ENCODE results near the gene APOH. TPM values are rescaled to one million over a fixed set of nuclear protein-coding genes. Genes with fewer than 3 reads are reported as not detected.

Gene APOH
- polyA plus RNA-seq, 1 of the 3 experiments (the other 2 are of a cell fraction): not detected

GRCh38 chr17:66240630-66241029 lies 11.4 kb upstream of the APOH start:
- no peaks in the 10 kb centered on the region for H3K36me3 ChIP-seq (replicated peaks in 1 of 2; ENCODE audit: control insufficient read depth in 1 of 2, insufficient read depth in 2 of 2, low read length in 1 of 2)
- DNase-seq: no peak
- H3K4me1 ChIP-seq (ENCODE audit: control insufficient read depth in 1 of 2, insufficient read depth in 2 of 2, low read depth in 1 of 2, low read length in 1 of 2): peaks cover 0 to 17% of the 10 kb centered on the region in 2 experiments; a peak in 1 of 4 replicates
- H3K79me2 ChIP-seq (ENCODE audit: insufficient read depth): no peaks in the 10 kb centered on the region
- H3K27me3 ChIP-seq (ENCODE audit: insufficient read depth): no peaks in the 10 kb centered on the region
- no peaks in the 10 kb centered on the region for H3K9me3 ChIP-seq
- H4K20me1 ChIP-seq (ENCODE audit: insufficient read depth): no peaks in the 10 kb centered on the region
- WGBS (ENCODE audit: low lambda C conversion rate): 11% methylated on average over 3 of the region's 3 CpGs
- H3K4me3 ChIP-seq (ENCODE audit: low read depth in 2 of 2, low read length in 1 of 2): no peak overlapping the region
- H3K9ac ChIP-seq: no peak overlapping the region
- H3K9me2 ChIP-seq: no peaks in the 10 kb centered on the region
- peak overlapping the region; percentile 12; the same call in 1 of the 2 replicates for H3K4me2 ChIP-seq
- H3K27ac ChIP-seq (ENCODE audit: low read depth in 2 of 2, low read length in 1 of 2): peak overlapping the region in 1 of 2 experiments; percentile 68; a peak in 2 of 4 replicates
- ChIA-PET POLR2A (no interaction called here), CTCF (interaction anchor here (1.0 to 1.2 kb wide), 2 partner anchors 14 to 40 kb away, joined by 4 read pairs; no protein-coding TSS in a partner anchor)
- H2AFZ ChIP-seq (ENCODE audit: low read depth): no peak overlapping the region
- peaks cover 25% of the 10 kb centered on the region for H3F3A ChIP-seq (replicated peaks; ENCODE audit: insufficient read depth)
- TF ChIP-seq ZBTB33 (IDR thresholded peaks at IDR 0.05; ENCODE audit: borderline replicate concordance, low read depth) (no peak), NRF1 (IDR thresholded peaks at IDR 0.05; ENCODE audit: low read depth, low read length) (no peak), REST (IDR thresholded peaks at IDR 0.05; ENCODE audit: low read depth, low read length) (no peak), GATA2 (CRISPR knock-in tag; IDR thresholded peaks at IDR 0.05) (no peak), RFX5 (IDR thresholded peaks at IDR 0.05; ENCODE audit: low read length) (no peak), SMC3 (IDR thresholded peaks at IDR 0.05; ENCODE audit: low read depth, low read length) (no peak), YY1 (IDR thresholded peaks at IDR 0.05; ENCODE audit: low read depth) (no peak), CHD2 (IDR thresholded peaks at IDR 0.05; ENCODE audit: low read length, partially characterized antibody) (no peak), RAD21 (IDR thresholded peaks at IDR 0.05; ENCODE audit: low read length) (no peak), JUND (IDR thresholded peaks at IDR 0.05) (peak; percentile 68), FOSL2 (IDR thresholded peaks at IDR 0.05; ENCODE audit: borderline replicate concordance, low read depth) (peak; percentile 61; the same call in 1 of the 2 replicates), SIN3A (IDR thresholded peaks at IDR 0.05; ENCODE audit: borderline replicate concordance, low read depth, low read length) (no peak), IRF3 (IDR thresholded peaks at IDR 0.05; ENCODE audit: low read depth, low read length) (no peak), TAF1 (IDR thresholded peaks at IDR 0.05; ENCODE audit: borderline replicate concordance, low read depth, low read length) (no peak), USF1 (IDR thresholded peaks at IDR 0.05; ENCODE audit: borderline replicate concordance, low read depth) (no peak), TEAD4 (IDR thresholded peaks at IDR 0.05; ENCODE audit: borderline replicate concordance, insufficient read depth) (0 out of 2 replicates have a peak, but pooled peaks have one; percentile 47), MAX (IDR thresholded peaks at IDR 0.05; ENCODE audit: low read depth) (no peak), ELF1 (IDR thresholded peaks at IDR 0.05) (no peak), FOXM1 (IDR thresholded peaks at IDR 0.05; ENCODE audit: low read depth) (peak; percentile 74; the same call in 1 of the 2 replicates), EZH2phosphoT487 (IDR thresholded peaks at IDR 0.05; ENCODE audit: borderline replicate concordance, low read depth) (no peak), POLR2AphosphoS5 (IDR thresholded peaks at IDR 0.05; ENCODE audit: low read depth, low read length) (no peak), FOXJ3 (CRISPR knock-in tag; IDR thresholded peaks at IDR 0.05) (no peak), EP300 (IDR thresholded peaks at IDR 0.05; ENCODE audit: borderline replicate concordance in 1 of 2, low read depth in 1 of 2, low read length in 1 of 2) (peak in 1 of 2 experiments; percentile 46; a peak in 1 of 4 replicates), TCF12 (IDR thresholded peaks at IDR 0.05) (peak; percentile 69), USF2 (IDR thresholded peaks at IDR 0.05; ENCODE audit: borderline replicate concordance, low read depth, low read length) (no peak), GABPA (IDR thresholded peaks at IDR 0.05; ENCODE audit: low read depth) (no peak), MXI1 (IDR thresholded peaks at IDR 0.05; ENCODE audit: low read depth, low read length) (no peak)

Measured in SK-N-SH (cell line).